ENCODE measurements around the gene ADA.
"Not testable (repeated sequence)": the region's sequence is repeated elsewhere in the genome, so short reads cannot be mapped to it uniquely, and the experiment has no call there.

The ADA gene

GRCh38 chr20:44600301-44600700 lies 51.2 kb downstream of the ADA start:
- no peak for FAIRE-seq
- TF ChIP-seq POLR2A (IDR thresholded peaks at IDR 0.05; ENCODE audit: low read depth, low read length), result no peak

GRCh38 chr20:44599715-44600114 lies 51.8 kb downstream of the ADA start:
- FAIRE-seq (no peak), DNase-seq (ENCODE audit: insufficient read length, low spot score) (no peak)
- no peak for TF ChIP-seq POLR2A (IDR thresholded peaks at IDR 0.05; ENCODE audit: low read depth, low read length)

More at GRCh38 chr20:44600301-44600700, 51.2 kb downstream of the ADA start:
- no peak for DNase-seq (ENCODE audit: insufficient read length, low spot score)

- no peak for DNase-seq (ENCODE audit: insufficient read length, low spot score)
- no peak; the same call in 1 of the 2 replicates for TF ChIP-seq POLR2A (IDR thresholded peaks at IDR 0.05; ENCODE audit: low read depth, low read length)
- FAIRE-seq, result no peak
These were observed 52.8 kb downstream of the ADA start for GRCh38 chr20:44598423-44599305.

- no peak for FAIRE-seq
- TF ChIP-seq POLR2A (IDR thresholded peaks at IDR 0.05; ENCODE audit: low read depth, low read length), result no peak
- no peak for DNase-seq (ENCODE audit: insufficient read length, low spot score)
These were observed 53.6 kb downstream of the ADA start for GRCh38 chr20:44597930-44598329.

GRCh38 chr20:44597516-44597915 lies 54.0 kb downstream of the ADA start:
- no peak for TF ChIP-seq POLR2A (IDR thresholded peaks at IDR 0.05; ENCODE audit: low read depth, low read length)
- FAIRE-seq (no peak), DNase-seq (ENCODE audit: insufficient read length, low spot score) (no peak)

GRCh38 chr20:44596876-44597275 lies 54.6 kb downstream of the ADA start:
- no peak for DNase-seq (ENCODE audit: insufficient read length, low spot score)
- no peak for TF ChIP-seq POLR2A (IDR thresholded peaks at IDR 0.05; ENCODE audit: low read depth, low read length)
- no peak for FAIRE-seq

GRCh38 chr20:44596010-44596409 lies 55.5 kb downstream of the ADA start:
- FAIRE-seq, result no peak
- TF ChIP-seq POLR2A (IDR thresholded peaks at IDR 0.05; ENCODE audit: low read depth, low read length), result no peak
- no peak for DNase-seq (ENCODE audit: insufficient read length, low spot score)

- FAIRE-seq, result no peak
- peak; percentile 51 for DNase-seq (ENCODE audit: insufficient read length, low spot score)
- no peak for TF ChIP-seq POLR2A (IDR thresholded peaks at IDR 0.05; ENCODE audit: low read depth, low read length)
These were observed 56.8 kb downstream of the ADA start for GRCh38 chr20:44594730-44595129.

GRCh38 chr20:44593751-44594150 lies 57.7 kb downstream of the ADA start:
- no peak for TF ChIP-seq POLR2A (IDR thresholded peaks at IDR 0.05; ENCODE audit: low read depth, low read length)
- FAIRE-seq (no peak), DNase-seq (ENCODE audit: insufficient read length, low spot score) (no peak)

- DNase-seq (ENCODE audit: insufficient read length, low spot score) (no peak), FAIRE-seq (no peak)
These were observed 59.1 kb downstream of the ADA start for GRCh38 chr20:44592366-44592765.

GRCh38 chr20:44590980-44591778 lies 60.3 kb downstream of the ADA start:
- no peak for DNase-seq (ENCODE audit: insufficient read length, low spot score)
- no peak for FAIRE-seq

More at GRCh38 chr20:44592366-44592765, 59.1 kb downstream of the ADA start:
- no peak for TF ChIP-seq POLR2A (IDR thresholded peaks at IDR 0.05; ENCODE audit: low read depth, low read length)

GRCh38 chr20:44589537-44589936 lies 62.0 kb downstream of the ADA start:
- FAIRE-seq, result no peak
- DNase-seq (ENCODE audit: insufficient read length, low spot score), result no peak
- TF ChIP-seq POLR2A (IDR thresholded peaks at IDR 0.05; ENCODE audit: low read depth, low read length), result no peak

More at GRCh38 chr20:44590980-44591778, 60.3 kb downstream of the ADA start:
- TF ChIP-seq POLR2A (IDR thresholded peaks at IDR 0.05; ENCODE audit: low read depth, low read length), result no peak

GRCh38 chr20:44588321-44588720 lies 63.2 kb downstream of the ADA start:
- FAIRE-seq; DNase-seq (ENCODE audit: insufficient read length, low spot score): not testable (repeated sequence)

Data from H54 (cell line).